T follicular helper cell (primary cell): ENCODE data around the gene ZNF169.
"Not testable (repeated sequence)": the region's sequence is repeated elsewhere in the genome, so short reads cannot be mapped to it uniquely, and the experiment has no call there.

ENCODE experiments used
- DNase-seq: peaks from one replicate; pipeline ENCODE4 v3.0.0-alpha.2; 2020; ENCODE audit warnings: low read depth
- total RNA-seq, 2 experiments: gene quantifications; one replicate each; lab custom pipeline; 2026; lab: John Stamatoyannopoulos, UW

Gene ZNF169
- total RNA-seq: 6.8 to 16.4 reads per million in 2 experiments

GRCh38 chr9:94259077-94259862, at the start of gene ZNF169:
Gene ZNF169 (plus strand): TSS chr9:94259298. CDS start chr9:94278813, 19,515 bp downstream.
- DNase-seq: peak; percentile 77

GRCh38 chr9:94210616-94211603, 48.2 kb upstream of the ZNF169 start:
- no peak for DNase-seq

GRCh38 chr9:94212091-94212490, 47.0 kb upstream of the ZNF169 start:
- DNase-seq: no peak

- DNase-seq: no peak
Observed at GRCh38 chr9:94212531-94212930, 46.6 kb upstream of the ZNF169 start.

- DNase-seq: peak; percentile 59
Observed at GRCh38 chr9:94213511-94214124, 45.5 kb upstream of the ZNF169 start.

GRCh38 chr9:94222870-94223269, 36.2 kb upstream of the ZNF169 start:
- DNase-seq: no peak

GRCh38 chr9:94225413-94225812, 33.7 kb upstream of the ZNF169 start:
- not testable (repeated sequence) for DNase-seq

GRCh38 chr9:94228616-94229015, 30.5 kb upstream of the ZNF169 start:
- DNase-seq: no peak

GRCh38 chr9:94232428-94232827, 26.7 kb upstream of the ZNF169 start:
- DNase-seq: no peak

GRCh38 chr9:94241098-94241497, 18.0 kb upstream of the ZNF169 start:
- DNase-seq: not testable (repeated sequence)

GRCh38 chr9:94245651-94246050, 13.4 kb upstream of the ZNF169 start:
- DNase-seq: no peak

- no peak for DNase-seq
Observed at GRCh38 chr9:94250456-94250855, 8.6 kb upstream of the ZNF169 start.

GRCh38 chr9:94256007-94256406, 3.1 kb upstream of the ZNF169 start:
- no peak for DNase-seq

GRCh38 chr9:94265626-94266402, 6.7 kb downstream of the ZNF169 start:
- not testable (repeated sequence) for DNase-seq

GRCh38 chr9:94269264-94269663, 10.2 kb downstream of the ZNF169 start:
- no peak for DNase-seq

GRCh38 chr9:94270009-94270408, 10.9 kb downstream of the ZNF169 start:
- no peak for DNase-seq

GRCh38 chr9:94277029-94277428, 17.9 kb downstream of the ZNF169 start:
- not testable (repeated sequence) for DNase-seq

- no peak for DNase-seq
Observed at GRCh38 chr9:94277885-94278536, 18.9 kb downstream of the ZNF169 start.

GRCh38 chr9:94280409-94280989, 21.4 kb downstream of the ZNF169 start:
- no peak for DNase-seq

- DNase-seq: no peak
Observed at GRCh38 chr9:94281101-94281500, 22.0 kb downstream of the ZNF169 start.
